GM18505 (cell line): ENCODE measurements around the gene ANKRD52.

Source experiments
- ATAC-seq: cut with Tn5 transposase; IDR thresholded peaks from one replicate; pipeline ENCODE4 v1.9.1; 2021; ENCODE audit not compliant: unreplicated experiment
- POLR2A ChIP-seq: IDR thresholded peaks from 4 replicates; pipeline ENCODE4 v1.6.1; 2011; ENCODE audit warnings: borderline replicate concordance; ENCODE audit not compliant: insufficient read depth, insufficient read length; ENCODE audit errors: extremely low read depth

The ANKRD52 gene

GRCh38 chr12:56258068-56258819 lies at the start of gene ANKRD52:
TSS of gene ANKRD52 (minus strand) at chr12:56258384. CDS start at chr12:56258269, 115 bp downstream.
- TF ChIP-seq POLR2A: peak; percentile 67
- ATAC-seq: peak; percentile 93

DNA sequence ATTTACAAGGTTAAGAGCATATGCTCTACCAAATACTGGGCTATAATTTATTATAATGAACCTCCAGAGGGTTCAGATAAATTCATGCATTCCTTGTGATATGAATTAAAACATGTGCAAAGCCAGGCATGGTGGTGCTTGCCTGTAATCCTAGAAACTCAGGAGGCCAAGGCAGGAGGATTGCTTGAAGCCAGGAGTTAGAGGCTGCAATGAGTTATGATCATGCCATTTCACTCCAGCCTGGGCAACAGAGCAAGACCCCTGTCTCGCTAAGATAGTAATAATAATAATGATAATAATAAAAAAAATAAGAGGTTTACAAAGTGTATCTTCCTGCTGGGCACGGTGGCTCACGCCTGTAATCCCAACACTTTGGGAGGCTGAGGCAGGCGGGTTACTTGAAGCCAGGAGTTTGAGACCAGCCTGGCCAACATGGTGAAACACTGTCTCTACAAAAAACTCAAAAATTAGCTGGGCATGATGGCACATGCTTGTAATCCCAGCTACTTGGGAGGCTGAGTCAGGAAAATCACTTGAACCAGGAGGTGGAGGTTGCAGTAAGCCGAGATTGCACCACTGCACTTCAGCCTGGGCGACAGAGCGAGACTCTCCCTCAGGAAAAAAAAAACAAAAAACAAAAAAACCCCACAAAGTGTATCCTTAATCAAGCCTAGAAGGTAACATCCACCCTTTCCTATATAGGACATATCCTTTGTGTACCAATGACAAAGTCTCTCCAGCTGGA lies 49.2 kb upstream of the ANKRD52 start:
- no peak for TF ChIP-seq POLR2A

DNA sequence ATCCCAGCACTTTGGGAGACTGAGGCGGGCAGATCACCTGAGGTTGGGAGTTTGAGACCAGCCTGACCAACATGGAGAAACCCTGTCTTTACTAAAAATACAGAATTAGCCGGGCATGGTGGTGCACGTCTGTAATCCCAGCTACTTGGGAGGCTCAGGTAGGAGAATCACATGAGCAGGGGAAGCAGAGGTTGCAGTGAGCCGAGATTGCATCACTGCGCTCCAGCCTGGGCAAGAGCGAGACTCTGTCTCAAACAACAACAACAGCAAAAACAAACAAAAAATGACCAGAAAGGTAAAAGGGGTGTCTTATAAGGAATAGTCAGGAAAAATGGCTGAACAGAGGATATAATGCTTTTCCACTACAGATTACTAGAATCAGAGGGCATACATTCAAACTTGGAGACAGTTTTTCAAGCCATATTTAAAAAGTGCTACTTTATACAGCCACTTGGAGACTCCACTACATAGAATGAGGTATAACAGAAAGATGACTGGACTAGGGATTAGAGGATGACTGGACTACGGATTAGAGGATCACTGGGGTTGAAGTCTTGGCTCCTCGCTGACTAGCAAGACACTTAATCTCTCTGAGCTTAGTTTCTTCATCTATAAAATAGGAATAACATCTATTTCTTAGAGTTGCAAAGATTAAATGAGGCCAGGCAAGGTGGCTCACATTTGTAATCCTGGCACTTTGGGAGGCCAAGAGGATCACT lies 46.8 kb upstream of the ANKRD52 start:
- ATAC-seq: no peak
- no peak for TF ChIP-seq POLR2A

More for the DNA sequence above, 49.2 kb upstream of the ANKRD52 start:
- ATAC-seq: no peak

GRCh38 chr12:56304276-56304675 lies 46.1 kb upstream of the ANKRD52 start:
- TF ChIP-seq POLR2A: no peak
- no peak for ATAC-seq

DNA sequence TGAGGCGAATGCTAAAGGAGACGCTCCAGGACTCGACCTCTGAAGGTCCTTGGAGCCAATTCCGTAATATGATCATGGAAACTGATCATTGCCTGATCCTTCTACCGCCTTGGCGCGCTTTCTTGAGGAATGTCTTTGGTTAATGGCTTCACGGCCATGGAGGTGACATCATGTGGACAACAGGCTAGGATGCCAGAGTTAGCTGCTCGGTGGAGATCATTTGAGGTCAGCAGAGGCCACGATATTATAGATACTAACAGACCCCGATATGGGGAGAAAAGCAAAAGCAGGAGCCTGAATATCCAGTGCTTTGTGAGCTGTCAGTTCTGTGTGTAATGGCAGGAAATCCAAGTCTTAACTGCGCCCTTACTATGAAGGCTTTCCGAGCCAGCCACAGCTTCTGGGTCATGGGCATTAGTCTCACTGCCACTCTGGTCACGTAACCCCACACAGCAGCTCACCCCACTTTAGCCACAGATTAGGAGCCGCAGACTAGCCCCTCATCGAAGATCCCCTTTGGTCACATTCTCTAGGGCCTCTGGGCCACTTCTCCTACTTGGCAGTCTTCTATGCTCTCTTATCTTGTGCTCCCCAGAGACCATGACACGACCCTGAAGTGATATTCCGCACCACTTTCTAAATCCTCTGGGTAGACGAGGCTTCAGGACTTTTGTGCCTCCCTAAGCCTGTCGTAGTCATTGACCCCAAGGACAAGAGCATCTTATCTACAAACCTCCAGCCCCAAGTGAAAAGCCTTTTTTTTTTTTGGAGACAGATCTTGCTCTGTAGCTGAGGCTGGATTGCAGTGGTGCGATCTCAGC lies 42.7 kb upstream of the ANKRD52 start:
- no peak for ATAC-seq
- no peak for TF ChIP-seq POLR2A

DNA sequence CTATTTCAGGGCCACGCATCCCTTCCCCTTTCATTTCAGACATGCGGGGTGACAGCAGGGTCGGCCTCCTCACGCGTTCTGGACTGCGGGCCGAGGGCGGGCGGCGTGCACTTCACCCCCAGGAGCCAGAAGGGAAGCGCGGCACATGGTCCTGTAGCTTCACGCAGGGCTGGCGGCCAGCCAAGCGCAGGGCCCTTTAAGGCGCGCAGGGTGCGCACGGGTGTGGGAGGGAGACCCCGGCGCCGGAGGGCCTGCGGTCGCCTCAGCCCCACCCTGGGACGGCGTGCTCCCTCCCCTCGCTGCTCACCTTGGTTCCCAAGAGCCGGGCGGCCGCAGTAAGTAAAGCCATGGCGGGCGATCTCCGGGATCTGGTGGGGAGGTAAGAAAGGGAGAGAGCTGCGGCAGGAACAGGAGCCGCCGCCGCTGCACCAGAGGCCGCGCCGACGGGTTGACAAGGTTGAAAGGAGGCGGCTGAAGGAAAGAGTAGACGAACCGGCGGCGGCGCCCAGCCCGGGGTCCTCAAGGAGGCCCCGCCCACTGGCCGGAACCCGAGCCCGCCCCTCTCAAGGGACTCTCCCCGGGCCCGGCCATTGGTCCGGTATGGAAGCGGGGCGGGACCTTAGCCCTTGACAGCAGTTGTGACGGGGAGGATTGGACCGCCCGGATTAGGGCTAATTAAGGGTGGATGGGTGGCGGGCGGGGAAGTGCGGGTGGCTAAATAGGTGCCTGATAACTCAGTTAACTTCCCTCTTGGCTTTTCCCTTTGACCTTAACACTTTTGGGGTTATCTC lies 41.9 kb upstream of the ANKRD52 start, which contains the start of gene CS:
Gene CS, minus strand, starts transcription at position 478 of the 791 bp plus-strand sequence. Its CDS starts 129 bp downstream, at position 349.
- TF ChIP-seq POLR2A: peak; percentile 72
- ATAC-seq: peak; percentile 89

DNA sequence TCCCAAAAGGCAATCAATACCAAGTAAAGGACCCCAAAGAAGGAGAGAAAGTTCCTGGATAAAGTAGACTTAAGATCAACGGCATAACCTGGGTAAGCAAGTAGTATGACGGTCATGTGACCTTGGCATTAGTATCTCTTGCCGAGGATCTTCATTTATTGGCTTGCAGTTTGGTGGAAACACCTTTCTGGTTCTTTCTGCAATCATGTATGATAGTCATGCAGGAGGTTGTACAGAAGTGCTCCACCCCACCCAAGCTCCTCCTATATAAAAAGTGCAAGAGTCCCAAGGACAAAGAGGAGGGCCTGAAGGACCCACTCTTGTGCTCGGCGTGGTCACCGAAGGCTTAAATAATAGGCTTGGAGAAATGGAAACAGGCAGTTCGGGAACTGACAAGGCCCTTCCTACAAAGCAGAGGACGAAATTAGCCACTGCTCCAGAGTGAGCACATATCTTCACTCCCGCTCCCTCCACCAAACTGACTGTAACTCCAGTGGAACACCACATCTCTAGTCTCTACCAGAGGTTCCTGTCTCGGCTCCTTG lies 41.2 kb upstream of the ANKRD52 start:
- no peak for TF ChIP-seq POLR2A
- ATAC-seq: no peak

- no peak for TF ChIP-seq POLR2A
- no peak for ATAC-seq
Observed at GRCh38 chr12:56298828-56299227, 40.6 kb upstream of the ANKRD52 start.

DNA sequence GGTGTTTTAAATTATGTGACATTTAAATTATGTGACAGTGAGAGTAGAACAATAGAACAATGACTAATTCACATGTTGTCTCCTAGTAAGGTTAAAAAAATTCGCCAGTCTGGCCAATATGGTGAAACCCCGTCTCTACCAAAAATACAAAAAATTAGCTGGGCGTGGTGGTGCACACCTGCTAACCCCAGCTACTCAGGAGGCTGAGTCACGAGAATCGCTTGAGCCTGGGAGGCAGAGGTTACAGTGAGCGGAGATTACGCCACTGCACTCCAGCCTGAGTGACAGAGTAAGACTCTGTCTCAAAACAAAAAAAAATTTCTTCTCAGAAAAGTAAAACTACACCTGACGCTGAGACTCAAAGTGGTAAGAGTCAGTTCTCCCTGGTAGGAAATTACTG lies 39.2 kb upstream of the ANKRD52 start:
- no peak for TF ChIP-seq POLR2A
- no peak for ATAC-seq

GRCh38 chr12:56296295-56296694 lies 38.1 kb upstream of the ANKRD52 start:
- no peak for TF ChIP-seq POLR2A
- ATAC-seq: no peak

- no peak for TF ChIP-seq POLR2A
Observed at GRCh38 chr12:56293795-56294194, 35.6 kb upstream of the ANKRD52 start.

GRCh38 chr12:56288705-56289387 lies 30.7 kb upstream of the ANKRD52 start:
- no peak for ATAC-seq
- no peak for TF ChIP-seq POLR2A

More at GRCh38 chr12:56293795-56294194, 35.6 kb upstream of the ANKRD52 start:
- no peak for ATAC-seq
